Panc1 (cell line): ENCODE results near the gene NEGR1. TPM values are rescaled to one million over a fixed set of nuclear protein-coding genes. Genes with fewer than 3 reads are reported as not detected.

Source experiments
- ATAC-seq: fragments of 200-7000 bp; cut with Tn5 transposase; 2 replicates; pipeline ENCODE4 v1.9.1; 2020; ENCODE audit warnings: mild to moderate bottlenecking, moderate library complexity
- BruUV-seq: library from RNA; stranded (reverse); fragments of 400-500 nt; replicated peaks from 2 replicates; lab custom pipeline; 2021; lab: Mats Ljungman, UMichigan
- CTCF ChIA-PET: fragments of 300-600 bp; sonication (Branson Sonifier 250); formaldehyde crosslinking; loops from one replicate; lab custom pipeline; 2022; ENCODE audit warnings: antibody characterized with exemption; lab: Charles Lee
- POLR2A ChIA-PET: fragments of 300-600 bp; sonication (Branson Sonifier 250); formaldehyde crosslinking; loops from one replicate; lab custom pipeline; 2022; ENCODE audit warnings: antibody characterized with exemption; lab: Charles Lee
- DNase-seq: peaks from one replicate; pipeline ENCODE4 v3.0.0-alpha.2; 2010; ENCODE audit warnings: low read depth, low spot score
- H3K27ac ChIP-seq: 2 replicates; pipeline ENCODE4 v1.5.1; 2011; ENCODE audit warnings: mild to moderate bottlenecking, low read length, inconsistent platforms
- H3K27me3 ChIP-seq: fragments of 200-500 bp; sonication (Bioruptor generic); 2 replicates; pipeline ENCODE4 v1.6.0; 2014; ENCODE audit warnings: low read length, inconsistent platforms; ENCODE audit not compliant: control insufficient read depth, insufficient read depth
- H3K36me3 ChIP-seq: fragments of 200-500 bp; sonication (Bioruptor generic); 2 replicates; pipeline ENCODE4 v1.5.1; 2014; ENCODE audit warnings: inconsistent platforms, mild to moderate bottlenecking, low read length, moderate library complexity; ENCODE audit not compliant: control insufficient read depth, insufficient read depth
- H3K4me1 ChIP-seq: 2 replicates; pipeline ENCODE4 v1.5.1; 2011; ENCODE audit warnings: inconsistent platforms, mild to moderate bottlenecking, low read length, moderate library complexity; ENCODE audit not compliant: control insufficient read depth, insufficient read depth
- H3K4me3 ChIP-seq, 2 experiments: 2 replicates each; pipeline ENCODE4 v1.5.1; 2011 to 2012; ENCODE audit warnings: low read depth in 2 of 2, low read length in 2 of 2, mild to moderate bottlenecking in 2 of 2, inconsistent platforms in 1 of 2, moderate library complexity in 1 of 2
- H3K9me3 ChIP-seq: fragments of 200-500 bp; sonication (Bioruptor generic); 2 replicates; pipeline ENCODE4 v1.5.1; 2014; ENCODE audit warnings: low read depth, mild to moderate bottlenecking, inconsistent platforms, low read length, moderate library complexity; ENCODE audit not compliant: control insufficient read depth, insufficient read depth
- CTCF ChIP-seq: fragments of 450-650 bp; IDR thresholded peaks from 2 replicates; pipeline ENCODE4 v1.5.1; 2017; ENCODE audit warnings: mild to moderate bottlenecking
- POLR2AphosphoS5 ChIP-seq: IDR thresholded peaks from 2 replicates; pipeline ENCODE4 v1.6.1; 2012; ENCODE audit warnings: mild to moderate bottlenecking, low read depth, low read length, moderate library complexity
- SIN3A ChIP-seq: IDR thresholded peaks from 2 replicates; pipeline ENCODE4 v1.6.1; 2012; ENCODE audit warnings: low read depth, mild to moderate bottlenecking, low read length, moderate library complexity, borderline replicate concordance; ENCODE audit not compliant: insufficient read depth
- TCF7L2 ChIP-seq: IDR thresholded peaks from 2 replicates; pipeline ENCODE4 v1.6.1; 2011; ENCODE audit warnings: mild to moderate bottlenecking, low read depth, low read length, inconsistent platforms
- in situ Hi-C: cut with HindIII; loops from 2 replicates; pipeline ENCODE4 v1.10.0; 2016; ENCODE audit warnings: low sequenced_read_pairs, low pct_unique_long_range_greater_than_20kb
- intact Hi-C: fragments of 100-400 bp; cut with micrococcal nuclease; formaldehyde crosslinking; loops from one replicate; pipeline ENCODE4 v1.10.0; 2022; ENCODE audit not compliant: unreplicated experiment
- total RNA-seq: library from RNA; stranded (reverse); gene quantifications from one replicate; pipeline ENCODE4 v1.2.1, GENCODE V29; 2021; ENCODE audit not compliant: unreplicated experiment
- TF ChIP-seq, protein P1 (sequence below), 2 experiments: IDR thresholded peaks; 2 replicates each; pipeline ENCODE4 v1.6.1; 2011 to 2012; ENCODE audit warnings: low read depth in 2 of 2, control low read depth in 1 of 2, low read length in 1 of 2, mild to moderate bottlenecking in 1 of 2, moderate library complexity in 1 of 2; ENCODE audit not compliant: insufficient read depth in 1 of 2

NEGR1 gene
- total RNA-seq, 1 experiment from 2014 or later: 2.7 TPM

DNA sequence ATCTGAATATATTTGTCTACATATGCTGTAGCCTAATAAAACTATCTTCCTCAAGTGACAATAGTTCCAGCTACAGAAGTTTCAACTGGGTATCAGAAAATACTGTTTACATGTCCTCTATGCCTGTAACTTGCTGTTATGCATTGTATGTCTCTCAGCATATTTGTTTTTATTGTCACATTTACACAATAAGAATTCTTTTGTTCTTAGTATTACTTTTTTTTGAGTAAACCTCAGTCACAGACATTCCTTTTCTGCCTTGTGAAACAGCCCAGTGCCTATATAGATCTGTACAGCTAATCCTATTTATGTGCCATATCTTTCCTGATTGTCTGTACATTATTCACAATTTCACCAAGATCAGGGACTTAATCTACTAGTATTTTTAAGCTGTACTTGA, 565.2 kb downstream of the NEGR1 start:
- intact Hi-C loops: no loop called here
- POLR2A ChIA-PET: no interaction called here
- CTCF ChIA-PET: no interaction called here
- Histone ChIP-seq H3K36me3 (no peaks in the 10 kb centered on the region), H3K4me3 (no peak overlapping the region), H3K9me3 (no peaks in the 10 kb centered on the region), H3K4me1 (no peaks in the 10 kb centered on the region), H3K27me3 (no peaks in the 10 kb centered on the region), H3K27ac (no peak overlapping the region)
- TF ChIP-seq SIN3A (no peak), CTCF (no peak), TCF7L2 (no peak), POLR2AphosphoS5 (no peak)
- TF ChIP-seq, protein P1, sequence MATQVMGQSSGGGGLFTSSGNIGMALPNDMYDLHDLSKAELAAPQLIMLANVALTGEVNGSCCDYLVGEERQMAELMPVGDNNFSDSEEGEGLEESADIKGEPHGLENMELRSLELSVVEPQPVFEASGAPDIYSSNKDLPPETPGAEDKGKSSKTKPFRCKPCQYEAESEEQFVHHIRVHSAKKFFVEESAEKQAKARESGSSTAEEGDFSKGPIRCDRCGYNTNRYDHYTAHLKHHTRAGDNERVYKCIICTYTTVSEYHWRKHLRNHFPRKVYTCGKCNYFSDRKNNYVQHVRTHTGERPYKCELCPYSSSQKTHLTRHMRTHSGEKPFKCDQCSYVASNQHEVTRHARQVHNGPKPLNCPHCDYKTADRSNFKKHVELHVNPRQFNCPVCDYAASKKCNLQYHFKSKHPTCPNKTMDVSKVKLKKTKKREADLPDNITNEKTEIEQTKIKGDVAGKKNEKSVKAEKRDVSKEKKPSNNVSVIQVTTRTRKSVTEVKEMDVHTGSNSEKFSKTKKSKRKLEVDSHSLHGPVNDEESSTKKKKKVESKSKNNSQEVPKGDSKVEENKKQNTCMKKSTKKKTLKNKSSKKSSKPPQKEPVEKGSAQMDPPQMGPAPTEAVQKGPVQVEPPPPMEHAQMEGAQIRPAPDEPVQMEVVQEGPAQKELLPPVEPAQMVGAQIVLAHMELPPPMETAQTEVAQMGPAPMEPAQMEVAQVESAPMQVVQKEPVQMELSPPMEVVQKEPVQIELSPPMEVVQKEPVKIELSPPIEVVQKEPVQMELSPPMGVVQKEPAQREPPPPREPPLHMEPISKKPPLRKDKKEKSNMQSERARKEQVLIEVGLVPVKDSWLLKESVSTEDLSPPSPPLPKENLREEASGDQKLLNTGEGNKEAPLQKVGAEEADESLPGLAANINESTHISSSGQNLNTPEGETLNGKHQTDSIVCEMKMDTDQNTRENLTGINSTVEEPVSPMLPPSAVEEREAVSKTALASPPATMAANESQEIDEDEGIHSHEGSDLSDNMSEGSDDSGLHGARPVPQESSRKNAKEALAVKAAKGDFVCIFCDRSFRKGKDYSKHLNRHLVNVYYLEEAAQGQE (IDR thresholded peaks at IDR 0.05; ENCODE audit: insufficient read depth in 1 of 2, low read depth in 2 of 2, low read length in 1 of 2): no peak
- DNase-seq (no peak), ATAC-seq (no peak)
- no TSS peak for BruUV-seq
- in situ Hi-C loops: no loop called here

DNA sequence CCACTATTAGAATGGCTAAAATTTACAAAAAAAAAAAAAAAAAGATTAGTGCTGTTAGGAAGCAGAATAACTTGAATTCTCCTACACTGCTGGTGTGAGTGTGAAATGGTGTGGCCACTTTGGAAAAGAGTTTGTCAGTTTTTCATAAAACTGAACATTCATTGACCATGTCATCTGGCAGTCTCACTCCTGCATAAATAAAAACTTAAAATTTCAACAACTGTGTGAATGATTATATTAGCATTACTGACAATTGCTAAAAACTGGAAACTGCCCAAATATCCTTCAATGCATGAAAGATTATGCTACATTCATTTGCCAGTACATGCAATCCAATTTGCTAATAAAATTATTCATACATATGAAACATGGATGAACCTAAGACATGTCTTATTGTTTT, 570.9 kb downstream of the NEGR1 start:
- H3K4me1 ChIP-seq: no peaks in the 10 kb centered on the region
- in situ Hi-C loops (no loop called here), intact Hi-C loops (no loop called here)
- H3K4me3 ChIP-seq: no peak overlapping the region
- no peaks in the 10 kb centered on the region for H3K36me3 ChIP-seq
- TF ChIP-seq CTCF (no peak), TCF7L2 (no peak), SIN3A (no peak), POLR2AphosphoS5 (no peak)
- TF ChIP-seq, protein P1 (IDR thresholded peaks at IDR 0.05; ENCODE audit: insufficient read depth in 1 of 2, low read depth in 2 of 2, low read length in 1 of 2): no peak
- no peak for ATAC-seq
- H3K9me3 ChIP-seq: no peaks in the 10 kb centered on the region
- no peak for DNase-seq
- CTCF ChIA-PET: no interaction called here
- BruUV-seq: no TSS peak
- no peak overlapping the region for H3K27ac ChIP-seq
- POLR2A ChIA-PET: no interaction called here
- H3K27me3 ChIP-seq: no peaks in the 10 kb centered on the region
